HCT116 (cell line): ENCODE measurements around the gene FOXN3. TPM values are rescaled to one million over a fixed set of nuclear protein-coding genes. Genes with fewer than 3 reads are reported as not detected.

Source experiments
- ATAC-seq: fragments of 200-7000 bp; cut with Tn5 transposase; 2 replicates; pipeline ENCODE4 v1.9.1; 2020; ENCODE audit warnings: mild to moderate bottlenecking, moderate library complexity
- BruUV-seq: library from RNA; stranded (reverse); fragments of 400-500 nt; replicated peaks from 2 replicates; lab custom pipeline; 2021; lab: Mats Ljungman, UMichigan
- CTCF ChIA-PET: fragments of 300-600 bp; sonication (Branson Sonifier 250); formaldehyde crosslinking; loops from one replicate; lab custom pipeline; 2021; ENCODE audit warnings: antibody characterized with exemption; lab: Charles Lee
- POLR2A ChIA-PET: fragments of 300-600, 350-600 bp; sonication (Branson Sonifier 250); formaldehyde crosslinking; loops from one replicate; lab custom pipeline; 2021; ENCODE audit warnings: antibody characterized with exemption; lab: Charles Lee
- RAD21 ChIA-PET, 2 experiments: fragments of 300-600 bp; sonication (Branson Sonifier 250); formaldehyde crosslinking; loops; one replicate each; lab custom pipeline; 2023; ENCODE audit warnings: low total read pairs in 2 of 2; ENCODE audit not compliant: uncharacterized antibody in 2 of 2, unreplicated experiment in 2 of 2, low non-redundant PET in 1 of 2; lab: Charles Lee
- DNase-seq: peaks from one replicate; pipeline ENCODE4 v3.0.0-alpha.2; 2010; ENCODE audit warnings: low read depth, low spot score
- H2AFZ ChIP-seq: fragments of 200-600 bp; shearing (Covaris generic), sonication (generic); 2 replicates; pipeline ENCODE4 v1.6.1; 2017; ENCODE audit warnings: low read depth, mixed run types, mixed read lengths, antibody characterized with exemption, low read length; ENCODE audit not compliant: poor library complexity, severe bottlenecking
- H3K27ac ChIP-seq: 2 replicates; pipeline ENCODE4 v1.5.1; 2012; ENCODE audit warnings: low read depth, low read length
- H3K27me3 ChIP-seq: fragments of 200-600 bp; sonication (generic); 2 replicates; pipeline ENCODE4 v1.6.1; 2016; ENCODE audit warnings: mixed run types, low read length, mixed read lengths; ENCODE audit not compliant: insufficient read depth
- H3K36me3 ChIP-seq, 2 experiments: fragments of 200-500 bp in 1 of 2; fragments of 200-600 bp in 1 of 2; sonication (Bioruptor generic) in 1 of 2; sonication (generic) in 1 of 2; 2 replicates each; pipeline versions ENCODE4 v1.5.1 to v1.6.1; 2014 to 2016; ENCODE audit warnings: low read length in 2 of 2, inconsistent platforms in 1 of 2, mixed read lengths in 1 of 2, mixed run types in 1 of 2; ENCODE audit not compliant: insufficient read depth in 2 of 2, control insufficient read depth in 1 of 2
- H3K4me1 ChIP-seq, 2 experiments: fragments of 200-600 bp in 1 of 2; sonication (generic) in 1 of 2; 2 replicates each; pipeline versions ENCODE4 v1.5.1 to v1.6.1; 2012 to 2017; ENCODE audit warnings: low read length in 2 of 2, inconsistent platforms in 1 of 2, mild to moderate bottlenecking in 1 of 2, mixed read lengths in 1 of 2, mixed run types in 1 of 2, moderate library complexity in 1 of 2; ENCODE audit not compliant: insufficient read depth in 2 of 2, control insufficient read depth in 1 of 2
- H3K4me2 ChIP-seq: fragments of 200-600 bp; sonication (generic); 2 replicates; pipeline ENCODE4 v1.6.1; 2017; ENCODE audit warnings: mixed run types, low read length, mixed read lengths
- H3K4me3 ChIP-seq, 2 experiments: fragments of 200-600 bp in 1 of 2; sonication (generic) in 1 of 2; replicated peaks in 1 of 2; 2 replicates each; pipeline ENCODE4 v1.5.1; 2011 to 2016; ENCODE audit warnings: low read length in 2 of 2, control low read depth in 1 of 2, low read depth in 1 of 2, mild to moderate bottlenecking in 1 of 2, mixed read lengths in 1 of 2, mixed run types in 1 of 2
- H3K79me2 ChIP-seq: fragments of 200-600 bp; sonication (generic); 2 replicates; pipeline ENCODE4 v1.6.1; 2017; ENCODE audit warnings: mild to moderate bottlenecking, mixed run types, low read length, moderate library complexity, mixed read lengths; ENCODE audit not compliant: insufficient read depth
- H3K9ac ChIP-seq: fragments of 200-600 bp; sonication (generic); 2 replicates; pipeline ENCODE4 v1.6.1; 2016; ENCODE audit warnings: low read length, mixed read lengths
- H3K9me2 ChIP-seq: fragments of 200-600 bp; sonication (generic), shearing (Covaris generic); 2 replicates; pipeline ENCODE4 v1.6.1; 2017; ENCODE audit warnings: mixed run types, mild to moderate bottlenecking, moderate library complexity; ENCODE audit not compliant: insufficient read depth
- H3K9me3 ChIP-seq, 2 experiments: fragments of 200-500 bp in 1 of 2; fragments of 200-600 bp in 1 of 2; sonication (Bioruptor generic) in 1 of 2; sonication (generic) in 1 of 2; 2 replicates each; pipeline ENCODE4 v1.6.1; 2014 to 2017; ENCODE audit warnings: low read length in 2 of 2, mixed read lengths in 2 of 2, inconsistent platforms in 1 of 2, low read depth in 1 of 2, mild to moderate bottlenecking in 1 of 2, mixed run types in 1 of 2, moderate library complexity in 1 of 2; ENCODE audit not compliant: control insufficient read depth in 1 of 2, insufficient read depth in 1 of 2
- H4K20me1 ChIP-seq: fragments of 200-600 bp; sonication (generic), shearing (Covaris generic); 2 replicates; pipeline ENCODE4 v1.6.1; 2017; ENCODE audit warnings: mixed run types, mild to moderate bottlenecking, moderate library complexity; ENCODE audit not compliant: insufficient read depth
- ATF3 ChIP-seq: IDR thresholded peaks from 2 replicates; pipeline ENCODE4 v1.6.1; 2012
- CBX3 ChIP-seq: IDR thresholded peaks from 2 replicates; pipeline ENCODE4 v1.6.1; 2012; ENCODE audit warnings: low read depth
- EGR1 ChIP-seq: IDR thresholded peaks from 2 replicates; pipeline ENCODE4 v1.6.1; 2012; ENCODE audit warnings: low read depth
- EZH2 ChIP-seq: fragments of 200-600 bp; sonication (generic); IDR thresholded peaks from 2 replicates; pipeline ENCODE4 v1.6.1; 2017; ENCODE audit warnings: antibody characterized with exemption, mixed run types
- FOSL1 ChIP-seq: IDR thresholded peaks from 2 replicates; pipeline ENCODE4 v1.6.1; 2012; ENCODE audit warnings: low read depth
- JUND ChIP-seq: IDR thresholded peaks from 2 replicates; pipeline ENCODE4 v1.6.1; 2012
- POLR2A ChIP-seq: IDR thresholded peaks from 2 replicates; pipeline ENCODE4 v1.7.0; 2011; ENCODE audit warnings: borderline replicate concordance; ENCODE audit not compliant: insufficient read depth, insufficient read length; ENCODE audit errors: extremely low read depth
- RAD21 ChIP-seq: IDR thresholded peaks from 2 replicates; pipeline ENCODE4 v1.6.1; 2012; ENCODE audit warnings: low read depth, mild to moderate bottlenecking
- REST ChIP-seq: IDR thresholded peaks from 2 replicates; pipeline ENCODE4 v1.6.1; 2012; ENCODE audit warnings: low read depth
- SIN3A ChIP-seq: IDR thresholded peaks from 2 replicates; pipeline ENCODE4 v1.6.1; 2012; ENCODE audit warnings: low read depth
- SP1 ChIP-seq: IDR thresholded peaks from 2 replicates; pipeline ENCODE4 v1.6.1; 2012; ENCODE audit warnings: low read depth
- TCF7L2 ChIP-seq: IDR thresholded peaks from 2 replicates; pipeline ENCODE4 v1.7.0; 2011; ENCODE audit warnings: borderline replicate concordance, inconsistent platforms; ENCODE audit not compliant: insufficient read depth, insufficient read length; ENCODE audit errors: extremely low read depth
- YY1 ChIP-seq: IDR thresholded peaks from 2 replicates; pipeline ENCODE4 v1.6.1; 2011; ENCODE audit warnings: low read length, low read depth, moderate library complexity, mild to moderate bottlenecking; ENCODE audit not compliant: insufficient replicate concordance; ENCODE audit errors: extremely low read depth
- ZBTB33 ChIP-seq: IDR thresholded peaks from 2 replicates; pipeline ENCODE4 v1.6.1; 2011; ENCODE audit warnings: mild to moderate bottlenecking, low read length, moderate library complexity; ENCODE audit not compliant: insufficient replicate concordance; ENCODE audit errors: extremely low read depth
- intact Hi-C: fragments of 100-400 bp; cut with micrococcal nuclease; formaldehyde crosslinking; loops from 2 replicates; pipeline ENCODE4 v1.10.0; 2022
- total RNA-seq: library from RNA; stranded (reverse); gene quantifications from one replicate; pipeline ENCODE4 v1.2.1, GENCODE V29; 2021; ENCODE audit not compliant: unreplicated experiment

The FOXN3 gene
- total RNA-seq, 1 experiment from 2014 or later, result 20.0 TPM

- no peak overlapping the region for H3K4me2 ChIP-seq
- no peaks in the 10 kb centered on the region for H3K36me3 ChIP-seq
- no peak overlapping the region for H3K4me3 ChIP-seq
- no peak overlapping the region for H3K9ac ChIP-seq
- no peaks in the 10 kb centered on the region for H3K79me2 ChIP-seq
- BruUV-seq, result no TSS peak
- ChIA-PET POLR2A (no interaction called here), CTCF (no interaction called here)
- no peaks in the 10 kb centered on the region for H4K20me1 ChIP-seq
- ATAC-seq (no peak), DNase-seq (no peak)
- no peaks in the 10 kb centered on the region for H3K27me3 ChIP-seq
- H3K4me1 ChIP-seq, result no peaks in the 10 kb centered on the region
- no peak overlapping the region for H2AFZ ChIP-seq
- intact Hi-C loops, result loop anchor here (5.0 to 10.0 kb wide), 2 partner anchors 200 to 523 kb away; no protein-coding TSS in a partner anchor
- H3K27ac ChIP-seq, result no peak overlapping the region
- no peaks in the 10 kb centered on the region for H3K9me3 ChIP-seq
- H3K9me2 ChIP-seq, result no peaks in the 10 kb centered on the region
- TF ChIP-seq EZH2 (no peak), RAD21 (no peak), SIN3A (no peak), SP1 (no peak), POLR2A (no peak), YY1 (no peak), EGR1 (no peak)
- TF ChIP-seq, all 23 proteins: peak for 0
- RAD21 ChIA-PET, result no interaction called here
Measured at GRCh38 chr14:89241934-89242651, 174.9 kb downstream of the FOXN3 start.

GRCh38 chr14:89241257-89241656 is 175.8 kb downstream of the FOXN3 start:
- no peak for DNase-seq
- no peaks in the 10 kb centered on the region for H3K79me2 ChIP-seq
- H3K36me3 ChIP-seq, result no peaks in the 10 kb centered on the region
- H3K4me2 ChIP-seq, result no peak overlapping the region
- intact Hi-C loops, result loop anchor here (5.0 to 10.0 kb wide), 2 partner anchors 199 to 524 kb away; no protein-coding TSS in a partner anchor
- H3K9me2 ChIP-seq, result no peaks in the 10 kb centered on the region
- no peak overlapping the region for H3K9ac ChIP-seq
- H4K20me1 ChIP-seq, result no peaks in the 10 kb centered on the region
- ChIA-PET RAD21 (no interaction called here), POLR2A (no interaction called here), CTCF (no interaction called here)
- no peak for ATAC-seq
- H3K27me3 ChIP-seq, result no peaks in the 10 kb centered on the region
- no TSS peak for BruUV-seq
- no peak overlapping the region for H3K4me3 ChIP-seq
- no peaks in the 10 kb centered on the region for H3K9me3 ChIP-seq
- no peak overlapping the region for H3K27ac ChIP-seq
- no peaks in the 10 kb centered on the region for H3K4me1 ChIP-seq
- no peak overlapping the region for H2AFZ ChIP-seq
- TF ChIP-seq SIN3A, result no peak
- no peak for TF ChIP-seq EZH2
- no peak for TF ChIP-seq REST
- TF ChIP-seq ZBTB33, result no peak
- TF ChIP-seq YY1, result no peak
- TF ChIP-seq TCF7L2, result no peak
- TF ChIP-seq JUND, result no peak
- no peak for TF ChIP-seq FOSL1
- TF ChIP-seq CBX3, result no peak
- TF ChIP-seq ATF3, result no peak
